H1 (cell line): Measurements from ENCODE around the gene HIC1. TPM values are rescaled to one million over a fixed set of nuclear protein-coding genes. Genes with fewer than 3 reads are reported as not detected.

ENCODE experiments used
- CREB1 ChIP-seq: IDR thresholded peaks from 2 replicates; pipeline ENCODE4 v1.6.1; 2012; ENCODE audit warnings: inconsistent platforms
- EZH2 ChIP-seq: fragments of 200-600 bp; sonication (generic); IDR thresholded peaks from 2 replicates; pipeline ENCODE4 v1.7.1; 2012; ENCODE audit warnings: low read depth, mild to moderate bottlenecking, moderate library complexity, low read length, inconsistent platforms; ENCODE audit not compliant: severe bottlenecking
- HDAC2 ChIP-seq, 2 experiments: fragments of 300-600 bp in 1 of 2; sonication (generic) in 1 of 2; IDR thresholded peaks; 2 replicates each; pipeline ENCODE4 v1.6.1; 2011 to 2012; ENCODE audit warnings: low read depth in 2 of 2, low read length in 2 of 2, mild to moderate bottlenecking in 2 of 2, moderate library complexity in 2 of 2, borderline replicate concordance in 1 of 2, inconsistent platforms in 1 of 2
- HDAC6 ChIP-seq: IDR thresholded peaks from one replicate; pipeline ENCODE4 v1.7.1; 2012; ENCODE audit warnings: low read depth, mild to moderate bottlenecking, inconsistent platforms, low read length, moderate library complexity
- RFX5 ChIP-seq: IDR thresholded peaks from 2 replicates; pipeline ENCODE4 v1.6.1; 2011; ENCODE audit warnings: low read depth, low read length, improper control_type of control experiment, borderline replicate concordance
- polyA plus RNA-seq, 7 experiments: library from polyadenylated mRNA; depleted of rRNA in 3 of 7; stranded (reverse) in 5 of 7; unstranded in 2 of 7; fragments of >200 nt in 5 of 7; fragments of 200-250 nt in 2 of 7; gene quantifications; 1 replicate in 5 of 7; 2 replicates in 1 of 7; 4 replicates in 1 of 7; pipeline versions ENCODE4 v1.2.1 to v1.2.3, GENCODE V29; 2011 to 2013; ENCODE audit warnings: missing spikeins in 2 of 7, mixed read lengths in 2 of 7
- total RNA-seq: library from RNA; stranded (reverse); fragmentation: NEBNext Ultra II Directional; extraction: Animal tissue kit (Norgen Biotek cat#: 25700); gene quantifications from 2 replicates; pipeline ENCODE4 v1.2.1, GENCODE V29; 2021

Gene HIC1
- total and polyA plus RNA-seq, 2 of the 8 experiments (the other 6 are each of a cell fraction or from before 2014, with no cell fraction given) = 0.06 to 0.09 TPM

DNA sequence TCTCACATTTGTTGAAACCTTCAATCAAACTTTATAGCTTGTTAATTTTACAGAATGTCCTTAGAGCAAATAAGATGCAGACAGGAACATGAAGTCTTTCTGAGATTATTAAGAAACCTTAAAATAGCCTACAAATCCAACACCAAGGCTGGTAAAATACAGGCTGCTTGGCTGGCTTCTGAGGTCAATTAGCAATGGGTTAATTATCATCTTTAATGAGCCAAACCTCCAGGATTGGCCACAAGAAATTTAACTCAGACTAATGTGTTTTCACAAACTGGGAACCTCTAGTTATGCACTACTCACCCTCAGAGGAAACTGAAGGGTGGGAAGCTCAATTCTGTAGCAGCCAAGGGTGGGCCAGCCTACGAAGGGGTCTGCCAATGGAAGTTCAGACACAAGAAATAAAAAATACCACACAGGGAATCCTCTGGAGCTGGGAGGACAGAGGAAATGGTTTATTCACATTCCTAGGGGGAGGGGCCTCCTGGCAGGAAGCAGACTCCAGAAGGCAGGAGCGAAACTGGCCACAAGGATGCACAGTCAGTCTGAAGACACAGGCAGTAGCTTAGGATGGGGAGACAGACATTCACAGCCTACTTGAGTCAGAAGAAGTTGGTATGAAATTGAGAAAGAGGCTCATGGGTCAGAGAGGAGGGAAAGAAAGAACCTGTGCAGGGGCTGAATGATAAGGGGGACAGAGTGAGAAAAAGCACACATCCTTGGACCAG, 36.1 kb downstream of the HIC1 start (continued):
- TF ChIP-seq HDAC6 (no peak), HDAC2 (IDR thresholded peaks at IDR 0.05; ENCODE audit: borderline replicate concordance in 1 of 2, low read depth in 2 of 2, low read length in 2 of 2) (no peak), EZH2 (no peak), CREB1 (no peak), RFX5 (no peak)
